GM12892 (cell line): ENCODE results near the gene SCML1.

Experiments used
- POLR2A ChIP-seq: IDR thresholded peaks from 2 replicates; pipeline ENCODE4 v1.6.1; 2011; ENCODE audit warnings: low read depth, low read length, control low read depth
- POLR2AphosphoS5 ChIP-seq: IDR thresholded peaks from 2 replicates; pipeline ENCODE4 v1.6.1; 2011; ENCODE audit warnings: low read depth, low read length, control low read depth

- TF ChIP-seq POLR2A (no peak), POLR2AphosphoS5 (no peak)
These were observed 51.8 kb downstream of the SCML1 start for GRCh38 chrX:17788956-17789562.
